ENCODE data around the gene COL28A1.

The COL28A1 gene

GRCh38 chr7:7312323-7312722 is 223.3 kb downstream of the COL28A1 start:
- no peak for DNase-seq (ENCODE audit: extremely low read depth, low read depth)
- no peak for TF ChIP-seq CTCF (IDR thresholded peaks at IDR 0.05; ENCODE audit: low read depth, low read length, missing control alignments)
- H3K4me3 ChIP-seq (replicated peaks; ENCODE audit: low read depth, low read length): no peak overlapping the region

- no peak overlapping the region for H3K4me3 ChIP-seq (replicated peaks; ENCODE audit: low read depth, low read length)
- DNase-seq (ENCODE audit: extremely low read depth, low read depth): no peak
- no peak for TF ChIP-seq CTCF (IDR thresholded peaks at IDR 0.05; ENCODE audit: low read depth, low read length, missing control alignments)
Observed at GRCh38 chr7:7311001-7311400, 224.7 kb downstream of the COL28A1 start.

GRCh38 chr7:7309203-7309602 is 226.5 kb downstream of the COL28A1 start:
- no peak for DNase-seq (ENCODE audit: extremely low read depth, low read depth)
- H3K4me3 ChIP-seq (replicated peaks; ENCODE audit: low read depth, low read length): no peak overlapping the region
- no peak for TF ChIP-seq CTCF (IDR thresholded peaks at IDR 0.05; ENCODE audit: low read depth, low read length, missing control alignments)
